Measurements from ENCODE around the gene C12orf57.

The C12orf57 gene

GRCh38 chr12:6938353-6939190, 5.2 kb upstream of the C12orf57 start:
- DNase-seq, result no peak

GRCh38 chr12:6939191-6939540, 4.7 kb upstream of the C12orf57 start:
- DNase-seq, result no peak

- DNase-seq, result no peak
Observed at GRCh38 chr12:6941267-6941666, 2.6 kb upstream of the C12orf57 start.

- DNase-seq, result no peak
Observed at GRCh38 chr12:6941782-6942181, 2.0 kb upstream of the C12orf57 start.

GRCh38 chr12:6942331-6942665, 1.5 kb upstream of the C12orf57 start:
- no peak for DNase-seq

GRCh38 chr12:6943389-6943721, 467 bp upstream of the C12orf57 start:
- peak; percentile 85 for DNase-seq

- peak; percentile 97 for DNase-seq
Observed at GRCh38 chr12:6944381-6945186, 762 bp downstream of the C12orf57 start.

- DNase-seq, result no peak
Observed at GRCh38 chr12:6945613-6946012, 1.8 kb downstream of the C12orf57 start.

GRCh38 chr12:6946033-6946919, 2.5 kb downstream of the C12orf57 start:
- DNase-seq, result peak; percentile 95

GRCh38 chr12:6946920-6947374, 3.1 kb downstream of the C12orf57 start:
- DNase-seq, result no peak

- no peak for DNase-seq
Observed at GRCh38 chr12:6947615-6948014, 3.8 kb downstream of the C12orf57 start.

- no peak for DNase-seq
Observed at GRCh38 chr12:6948873-6949594, 5.2 kb downstream of the C12orf57 start.

GRCh38 chr12:6950401-6950801, 6.6 kb downstream of the C12orf57 start:
- DNase-seq, result no peak

GRCh38 chr12:6950811-6951540, 7.2 kb downstream of the C12orf57 start, which contains the start of gene PTPN6:
Gene PTPN6 (plus strand): TSS chr12:6951356. CDS start chr12:6951513, 157 bp downstream.
- DNase-seq, result no peak

- no peak for DNase-seq
Observed at GRCh38 chr12:6951551-6952120, 7.8 kb downstream of the C12orf57 start.

- DNase-seq, result no peak
Observed at GRCh38 chr12:6952121-6952862, 8.5 kb downstream of the C12orf57 start.

GRCh38 chr12:6952863-6953441, 9.1 kb downstream of the C12orf57 start:
- no peak for DNase-seq

GRCh38 chr12:6953442-6954315, 9.9 kb downstream of the C12orf57 start:
- no peak for DNase-seq
